Heart right ventricle (tissue), 16 donors: Measurements from ENCODE around the gene TMEM98. TPM values are rescaled to one million over a fixed set of nuclear protein-coding genes. Genes with fewer than 3 reads are reported as not detected.
A peak's percentile ranks its signal among the peaks of the same experiment; 100 is the strongest.

Experiments
- ATAC-seq, 8 donors: fragments of 200-7000 bp; cut with Tn5 transposase; one replicate each; pipeline ENCODE4 v1.9.1; 2020; ENCODE audit warnings: mild to moderate bottlenecking in 8 of 8, moderate library complexity in 8 of 8, moderate number of reproducible peaks in 1 of 8
- DNase-seq, 2 donors: peaks; one replicate each; pipeline ENCODE4 v3.0.0-alpha.2; 2020
- H3K27ac ChIP-seq, 10 donors: fragments of 200-600 bp; sonication (generic) in 2 of 10; one replicate each; pipeline versions ENCODE4 v1.5.0 to v1.8.0; 2020 to 2022; ENCODE audit warnings: mild to moderate bottlenecking in 3 of 10
- H3K27me3 ChIP-seq, 7 donors: fragments of 200-600 bp; one replicate each; pipeline ENCODE4 v1.8.0; 2021 to 2022; ENCODE audit warnings: mild to moderate bottlenecking in 2 of 7
- H3K36me3 ChIP-seq, 9 donors: fragments of 200-600 bp; sonication (generic) in 1 of 9; one replicate each; pipeline versions ENCODE4 v1.5.0 to v1.8.0; 2020 to 2022; ENCODE audit warnings: mild to moderate bottlenecking in 2 of 9
- H3K4me1 ChIP-seq, 9 donors: fragments of 200-600 bp; sonication (generic) in 1 of 9; one replicate each; pipeline versions ENCODE4 v1.5.0 to v1.8.0; 2020 to 2022; ENCODE audit warnings: mild to moderate bottlenecking in 4 of 9
- H3K4me3 ChIP-seq, 10 donors: fragments of 200-600 bp; sonication (generic) in 2 of 10; one replicate each; pipeline versions ENCODE4 v1.5.0 to v1.8.0; 2020 to 2022; ENCODE audit warnings: mild to moderate bottlenecking in 7 of 10, moderate library complexity in 2 of 10
- H3K9me3 ChIP-seq, 11 donors: fragments of 200-600 bp in 10 of 11; sonication (generic) in 2 of 11; one replicate each; pipeline versions ENCODE4 v1.5.0 to v1.8.0; 2013 to 2022; ENCODE audit warnings: mild to moderate bottlenecking in 2 of 11, control low read depth in 1 of 11, moderate library complexity in 1 of 11
- CTCF ChIP-seq, 9 donors: fragments of 200-600 bp; sonication (generic) in 2 of 9; IDR thresholded peaks; one replicate each; pipeline versions ENCODE4 v1.5.0 to v1.8.0; 2021 to 2022; ENCODE audit warnings: antibody characterized with exemption in 9 of 9, mild to moderate bottlenecking in 5 of 9, moderate library complexity in 1 of 9
- WGBS, 2 donors: extraction: QIAGEN DNeasy Blood & Tissue Kit; methylation state at CpG; one replicate each; pipeline ENCODE4 v1.1.7; 2013; ENCODE audit warnings: inconsistent platforms in 1 of 2; 5-methylcytosine and 5-hydroxymethylcytosine counted together
- intact Hi-C, 10 donors: fragments of 100-400 bp; cut with DNase I; formaldehyde crosslinking; loops; one replicate each; pipeline versions ENCODE4 v1.11.1 to v1.14.2; 2022
- polyA plus RNA-seq, 2 donors: library from polyadenylated mRNA; stranded (reverse); fragments of 200-250 nt; gene quantifications; one replicate each; pipeline ENCODE4 v1.2.3, GENCODE V29; 2013
- total RNA-seq, 10 donors: library from RNA; stranded (reverse); fragmentation: NEBNext Ultra II Directional in 3 of 10; extraction: Animal tissue kit (Norgen Biotek cat#: 25700) in 3 of 10; gene quantifications; one replicate each; pipeline versions ENCODE4 v1.2.1 to v1.2.4, GENCODE V29; 2021 to 2023
- donor health status: Arrhythmogenic right ventricular cardiomyopathy.
- donor health status: ischemic (EF 13 %, LVEDD 7.1; RV severe dilation, severe dysfunction).
- donor health status: healthy with polysubstance abuse.
- donor health status: DM: no; HTN: yes; CAD: no.
- donor health status: DM: no; HTN: no; CAD: no.
- donor health status: ischemic (EF 25% LVEDD 6.9; RV normal size, moderate dysfunction).
- donor health status: ischemic (EF 25% LVEDD 5.7; RV mildly dilated, moderate dysfunction).
- donor health status: healthy.
- donor health status: DM: yes; HTN: yes; CAD: no.
- donor health status: Ischemic cardiomyopathy.
- donor health status: ischemic (EF 35%, LVEDD 5.7; RV mildly dilated, moderate dysfunction).
- donor health status: nonischemic (EF 11% LVEDD 7.7; RV severe dilation, severe dysfunction).
- donor health status: DM: yes; HTN: yes; CAD: no.
- donor health status: PGD.
- donor health status: ischemic (EF 29% LVEDD 5.4; RV normal size, mild dysfunction).
- donor health status: nonischemic (EF 23%, LVEDD 6.1; RV moderate dilation, normal function).

Gene TMEM98
- total and polyA plus RNA-seq, 12 donors, result 5.2 to 19.5 (median 9.9) TPM

- Histone ChIP-seq H3K4me1 (peaks cover 0 to 5% (median 0%) of the 10 kb centered on the region in 9 donors), H3K9me3 (no peaks in the 10 kb centered on the region), H3K4me3 (no peak overlapping the region), H3K27me3 (peaks cover 0 to 5% (median 0%) of the 10 kb centered on the region in 7 donors), H3K36me3 (no peaks in the 10 kb centered on the region), H3K27ac (no peak overlapping the region)
- DNase-seq (no peak), ATAC-seq (no peak)
- no peak for TF ChIP-seq CTCF (IDR thresholded peaks at IDR 0.05)
- WGBS, 2 donors, result 84 to 89% methylated on average over 3 of the region's 3 CpGs
- intact Hi-C loops, result loop anchor here in 8 of 10 donors (1.0 to 10.0 kb wide), 4 partner anchors 126 to 128 kb away; no protein-coding TSS in a partner anchor
Observed at GRCh38 chr17:32910769-32911168, 17.2 kb upstream of the TMEM98 start.

GRCh38 chr17:32912218-32912897, 15.6 kb upstream of the TMEM98 start:
- peaks cover 0 to 5% (median 0%) of the 10 kb centered on the region in 7 donors for H3K27me3 ChIP-seq
- ATAC-seq (peak; percentile 77 to 92 (median 83)), DNase-seq (peak; percentile 29 to 51)
- intact Hi-C loops, result loop anchor here in 6 of 10 donors (5.0 to 10.0 kb wide), 2 partner anchors 128 to 130 kb away; no protein-coding TSS in a partner anchor
- peak overlapping the region in 1 of 10 donors; percentile 24 for H3K4me3 ChIP-seq
- peaks cover 0 to 5% (median 0%) of the 10 kb centered on the region in 9 donors for H3K4me1 ChIP-seq
- H3K27ac ChIP-seq, result no peak overlapping the region
- H3K9me3 ChIP-seq, result no peaks in the 10 kb centered on the region
- no peaks in the 10 kb centered on the region for H3K36me3 ChIP-seq
- TF ChIP-seq CTCF (IDR thresholded peaks at IDR 0.05), result peak in 1 of 9 donors; percentile 9
- WGBS, 2 donors, result 35 to 51% methylated on average over 10 of the region's 10 CpGs

GRCh38 chr17:32913593-32913992, 14.4 kb upstream of the TMEM98 start:
- no peak overlapping the region for H3K4me3 ChIP-seq
- no peaks in the 10 kb centered on the region for H3K36me3 ChIP-seq
- WGBS, 2 donors, result 81 to 95% methylated on average over 7 of the region's 7 CpGs
- no peak for DNase-seq
- peaks cover 0 to 5% (median 0%) of the 10 kb centered on the region in 9 donors for H3K4me1 ChIP-seq
- no peak for ATAC-seq
- no peak overlapping the region for H3K27ac ChIP-seq
- intact Hi-C loops, result loop anchor here in 6 of 10 donors (5.0 to 10.0 kb wide), 2 partner anchors 129 to 131 kb away; no protein-coding TSS in a partner anchor
- H3K27me3 ChIP-seq, result peaks cover 0 to 5% (median 0%) of the 10 kb centered on the region in 7 donors
- H3K9me3 ChIP-seq, result no peaks in the 10 kb centered on the region
- no peak for TF ChIP-seq CTCF (IDR thresholded peaks at IDR 0.05)

GRCh38 chr17:32914181-32914580, 13.8 kb upstream of the TMEM98 start:
- ATAC-seq, result no peak
- WGBS, 2 donors, result 88 to 95% methylated on average over 3 of the region's 3 CpGs
- TF ChIP-seq CTCF (IDR thresholded peaks at IDR 0.05), result no peak

More at GRCh38 chr17:32914181-32914580, 13.8 kb upstream of the TMEM98 start:
- H3K36me3 ChIP-seq, result no peaks in the 10 kb centered on the region
- peaks cover 0 to 5% (median 0%) of the 10 kb centered on the region in 9 donors for H3K4me1 ChIP-seq
- intact Hi-C loops, result loop anchor here in 6 of 10 donors (5.0 to 10.0 kb wide), 2 partner anchors 129 to 132 kb away; no protein-coding TSS in a partner anchor
- H3K9me3 ChIP-seq, result no peaks in the 10 kb centered on the region
- peaks cover 0 to 5% (median 0%) of the 10 kb centered on the region in 7 donors for H3K27me3 ChIP-seq
- no peak overlapping the region for H3K27ac ChIP-seq
- no peak overlapping the region for H3K4me3 ChIP-seq
- no peak for DNase-seq
